Spleen (tissue), 11 donors: Measurements from ENCODE around the gene SPATA31C2. TPM values are rescaled to one million over a fixed set of nuclear protein-coding genes. Genes with fewer than 3 reads are reported as not detected.
"Not testable (repeated sequence)": the region's sequence is repeated elsewhere in the genome, so short reads cannot be mapped to it uniquely, and the experiment has no call there.

Source experiments
- DNase-seq: peaks from one replicate; pipeline ENCODE4 v3.0.0-alpha.2; 2020
- H3K27ac ChIP-seq, 8 donors: fragments of 200-600 bp; sonication (generic) in 7 of 8; 1 replicate in 4 of 8; 2 replicates in 4 of 8; pipeline versions ENCODE4 v1.5.0 to v1.8.0; 2016 to 2021; ENCODE audit warnings: inconsistent platforms in 4 of 8, mild to moderate bottlenecking in 4 of 8, moderate library complexity in 1 of 8
- H3K27me3 ChIP-seq, 7 donors: fragments of 200-600 bp; sonication (generic) in 6 of 7; replicated peaks in 1 of 7; 1 replicate in 4 of 7; 2 replicates in 3 of 7; pipeline versions ENCODE4 v1.5.0 to v1.8.0; 2016 to 2021; ENCODE audit warnings: inconsistent platforms in 3 of 7, mild to moderate bottlenecking in 1 of 7
- H3K36me3 ChIP-seq, 6 donors: fragments of 200-600 bp; sonication (generic) in 5 of 6; 1 replicate in 4 of 6; 2 replicates in 2 of 6; pipeline versions ENCODE4 v1.5.0 to v1.8.0; 2016 to 2021; ENCODE audit warnings: inconsistent platforms in 2 of 6
- H3K4me1 ChIP-seq, 6 donors: fragments of 200-600 bp; sonication (generic) in 5 of 6; 1 replicate in 3 of 6; 2 replicates in 3 of 6; pipeline versions ENCODE4 v1.5.0 to v1.8.0; 2016 to 2021; ENCODE audit warnings: inconsistent platforms in 3 of 6
- H3K4me3 ChIP-seq, 8 donors: fragments of 200-600 bp; sonication (generic) in 7 of 8; 1 replicate in 4 of 8; 2 replicates in 4 of 8; pipeline versions ENCODE4 v1.5.0 to v1.8.0; 2016 to 2021; ENCODE audit warnings: inconsistent platforms in 4 of 8, mild to moderate bottlenecking in 4 of 8, moderate library complexity in 2 of 8
- H3K9me3 ChIP-seq, 8 donors: fragments of 200-600 bp; sonication (generic) in 7 of 8; 1 replicate in 4 of 8; 2 replicates in 4 of 8; pipeline versions ENCODE4 v1.5.0 to v1.8.0; 2016 to 2021; ENCODE audit warnings: inconsistent platforms in 4 of 8
- POLR2A ChIP-seq, 3 donors: fragments of 450-650 bp; IDR thresholded peaks; one replicate each; pipeline ENCODE4 v1.5.1; 2017; ENCODE audit warnings: antibody characterized with exemption in 3 of 3, mild to moderate bottlenecking in 1 of 3
- POLR2AphosphoS5 ChIP-seq, 3 donors: sonication (generic); formaldehyde crosslinking; IDR thresholded peaks; one replicate each; pipeline ENCODE4 v1.5.1; 2017; ENCODE audit warnings: antibody characterized with exemption in 3 of 3
- WGBS, 5 donors: extraction: QIAGEN DNeasy Blood & Tissue Kit in 3 of 5; methylation state at CpG; one replicate each; pipeline versions ENCODE4 v1.1.5 to v1.1.7; 2013 to 2018; 5-methylcytosine and 5-hydroxymethylcytosine counted together
- intact Hi-C: fragments of 100-400 bp; cut with DNase I; formaldehyde crosslinking; loops from one replicate; pipeline ENCODE4 v1.15.0; 2023; ENCODE audit warnings: low total_unique reads
- polyA plus RNA-seq, 3 donors: library from polyadenylated mRNA; stranded (reverse); fragments of 200-250 nt; gene quantifications; one replicate each; pipeline ENCODE4 v1.2.1, GENCODE V29; 2013
- total RNA-seq, 7 donors: library from RNA; depleted of rRNA in 3 of 7; stranded (reverse); fragments of >200 nt in 3 of 7; fragmentation: NEBNext Ultra II Directional in 4 of 7; extraction: Animal tissue kit (Norgen Biotek cat#: 25700) in 4 of 7; gene quantifications; one replicate each; pipeline versions ENCODE4 v1.1.0 to v1.2.1, GENCODE V29; 2016 to 2021
- TF ChIP-seq, protein P1 (sequence below), 11 experiments: fragments of 200-600 bp in 7 of 11; fragments of 450-650 bp in 4 of 11; sonication (generic) in 4 of 11; IDR thresholded peaks in 8 of 11; conservative IDR thresholded peaks in 3 of 11; 1 replicate in 7 of 11; 2 replicates in 4 of 11; pipeline versions ENCODE4 v1.4.0 to v1.8.0; 2016 to 2021; ENCODE audit warnings: antibody characterized with exemption in 11 of 11, inconsistent platforms in 4 of 11, mild to moderate bottlenecking in 1 of 11
- donor health status: healthy with polysubstance abuse.
- donor health status: DM: no; HTN: no; CAD: no; lungs with moderate emphysema.
- donor health status: DM: no; HTN: no; CAD: no.
- donor health status: Bipolar disorder and iron deficiency.
- donor health status: healthy.
- donor health status: DM: no; HTN: no; CAD: no.
- donor health status: DM: yes; HTN: yes; CAD: no.

SPATA31C2 gene
- total and polyA plus RNA-seq, 10 donors: not detected

DNA sequence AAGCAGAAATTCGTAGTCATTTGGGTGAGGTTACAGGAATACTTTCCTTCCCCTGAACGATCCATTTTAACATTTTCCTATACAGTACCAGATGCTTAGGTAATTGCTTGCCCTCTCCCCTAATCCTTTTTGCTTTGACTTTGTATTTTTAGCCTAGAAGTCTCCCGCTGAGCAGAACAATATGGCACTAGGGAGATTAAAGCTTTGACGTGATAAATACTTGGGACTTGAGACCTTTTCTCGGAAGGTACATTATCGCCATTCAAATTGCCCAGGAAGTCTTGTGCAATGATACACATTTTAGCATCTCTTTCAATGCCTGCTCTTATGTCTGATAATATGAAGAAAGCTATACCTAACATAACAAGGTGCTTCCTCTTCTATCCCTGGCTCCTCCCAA, 22.9 kb upstream of the SPATA31C2 start:
- H3K36me3 ChIP-seq: no peaks in the 10 kb centered on the region
- intact Hi-C loops: no loop called here
- no peak overlapping the region for H3K4me3 ChIP-seq
- H3K9me3 ChIP-seq: peaks cover 0 to 7% (median 0%) of the 10 kb centered on the region in 8 donors
- no peaks in the 10 kb centered on the region for H3K4me1 ChIP-seq
- TF ChIP-seq POLR2AphosphoS5 (IDR thresholded peaks at IDR 0.05) (no peak), POLR2A (IDR thresholded peaks at IDR 0.05) (no peak)
- TF ChIP-seq, protein P1, sequence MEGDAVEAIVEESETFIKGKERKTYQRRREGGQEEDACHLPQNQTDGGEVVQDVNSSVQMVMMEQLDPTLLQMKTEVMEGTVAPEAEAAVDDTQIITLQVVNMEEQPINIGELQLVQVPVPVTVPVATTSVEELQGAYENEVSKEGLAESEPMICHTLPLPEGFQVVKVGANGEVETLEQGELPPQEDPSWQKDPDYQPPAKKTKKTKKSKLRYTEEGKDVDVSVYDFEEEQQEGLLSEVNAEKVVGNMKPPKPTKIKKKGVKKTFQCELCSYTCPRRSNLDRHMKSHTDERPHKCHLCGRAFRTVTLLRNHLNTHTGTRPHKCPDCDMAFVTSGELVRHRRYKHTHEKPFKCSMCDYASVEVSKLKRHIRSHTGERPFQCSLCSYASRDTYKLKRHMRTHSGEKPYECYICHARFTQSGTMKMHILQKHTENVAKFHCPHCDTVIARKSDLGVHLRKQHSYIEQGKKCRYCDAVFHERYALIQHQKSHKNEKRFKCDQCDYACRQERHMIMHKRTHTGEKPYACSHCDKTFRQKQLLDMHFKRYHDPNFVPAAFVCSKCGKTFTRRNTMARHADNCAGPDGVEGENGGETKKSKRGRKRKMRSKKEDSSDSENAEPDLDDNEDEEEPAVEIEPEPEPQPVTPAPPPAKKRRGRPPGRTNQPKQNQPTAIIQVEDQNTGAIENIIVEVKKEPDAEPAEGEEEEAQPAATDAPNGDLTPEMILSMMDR (IDR thresholded peaks at IDR 0.05 in 8 of 11, conservative IDR thresholded peaks at IDR 0.05 in 3 of 11): no peak
- no peak overlapping the region for H3K27ac ChIP-seq
- WGBS, 5 donors: 67 to 81% (median 77%) methylated on average over 6 of the region's 6 CpGs
- no peak for DNase-seq
- peaks cover 0 to 28% (median 0%) of the 10 kb centered on the region in 7 donors for H3K27me3 ChIP-seq

DNA sequence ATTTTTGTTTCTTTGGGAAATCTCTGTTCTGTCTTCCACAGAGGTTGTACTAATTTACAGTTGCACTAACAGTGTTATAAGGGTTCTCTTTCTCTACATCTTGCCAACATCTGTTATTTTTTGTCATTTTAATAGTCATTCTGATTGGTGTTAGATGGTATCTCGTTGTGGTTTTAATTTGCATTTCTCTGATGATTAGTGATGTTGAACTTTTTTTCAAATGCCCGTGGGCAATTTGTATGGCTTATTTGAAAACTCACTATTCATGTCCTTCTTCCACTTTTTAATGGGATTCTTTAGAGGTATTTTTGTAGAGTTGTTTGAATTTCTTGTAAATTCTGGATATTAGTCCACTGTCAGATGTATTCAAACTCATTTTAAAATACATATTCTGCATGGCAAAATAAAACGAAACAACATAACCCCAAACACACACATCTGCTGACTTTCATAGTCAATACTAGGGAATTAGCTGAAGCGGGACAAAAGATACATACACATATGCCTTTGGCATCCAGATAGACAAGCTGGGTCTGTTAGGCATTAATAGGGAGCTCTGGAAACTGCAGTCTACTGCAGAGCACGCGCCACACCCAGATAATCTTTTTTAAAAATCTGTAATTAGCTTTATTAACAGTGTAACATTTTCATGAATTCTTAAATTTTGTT, 5.8 kb upstream of the SPATA31C2 start:
- no peak for TF ChIP-seq POLR2A (IDR thresholded peaks at IDR 0.05)
- TF ChIP-seq POLR2AphosphoS5 (IDR thresholded peaks at IDR 0.05): no peak
- TF ChIP-seq, protein P1 (IDR thresholded peaks at IDR 0.05 in 8 of 11, conservative IDR thresholded peaks at IDR 0.05 in 3 of 11): no peak
- Histone ChIP-seq H3K36me3 (no peaks in the 10 kb centered on the region), H3K9me3 (no peaks in the 10 kb centered on the region), H3K4me3 (no peak overlapping the region), H3K4me1 (no peaks in the 10 kb centered on the region), H3K27ac (no peak overlapping the region), H3K27me3 (peaks cover 0 to 4% (median 0%) of the 10 kb centered on the region in 7 donors)
- intact Hi-C loops: no loop called here
- DNase-seq: no peak
- 77 to 90% (median 83%) methylated on average over 6 of the region's 6 CpGs for whole genome bisulfite sequencing, 5 donors

DNA sequence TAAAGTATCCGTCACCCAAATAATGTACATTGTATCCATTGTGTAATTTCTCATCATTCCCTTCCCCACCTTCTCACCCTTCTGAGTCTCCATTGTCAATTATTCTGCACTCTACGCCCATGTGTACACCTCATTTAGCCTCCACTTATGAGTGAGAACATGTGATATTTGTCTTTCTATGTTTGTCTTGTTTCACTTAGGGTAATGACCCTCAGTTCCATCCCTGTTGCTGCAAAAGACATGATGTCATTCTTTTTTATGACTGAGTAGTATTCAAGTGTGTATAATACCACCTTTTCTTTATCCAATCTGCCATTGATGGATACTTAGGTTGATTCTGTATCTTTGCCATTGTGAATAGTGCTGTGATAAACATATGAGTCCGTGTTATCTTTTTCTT, 4.9 kb upstream of the SPATA31C2 start:
- H3K27me3 ChIP-seq: peaks cover 0 to 3% (median 0%) of the 10 kb centered on the region in 7 donors
- no peak for DNase-seq
- H3K36me3 ChIP-seq: no peaks in the 10 kb centered on the region
- WGBS, 5 donors: 83 to 91% (median 88%) methylated on average over 3 of the region's 3 CpGs
- H3K27ac ChIP-seq: no peak overlapping the region
- no peak overlapping the region for H3K4me3 ChIP-seq
- no peaks in the 10 kb centered on the region for H3K4me1 ChIP-seq
- TF ChIP-seq POLR2AphosphoS5 (IDR thresholded peaks at IDR 0.05) (no peak), POLR2A (IDR thresholded peaks at IDR 0.05) (no peak)
- TF ChIP-seq, protein P1 (IDR thresholded peaks at IDR 0.05 in 8 of 11, conservative IDR thresholded peaks at IDR 0.05 in 3 of 11): no peak
- no peaks in the 10 kb centered on the region for H3K9me3 ChIP-seq
- intact Hi-C loops: no loop called here

DNA sequence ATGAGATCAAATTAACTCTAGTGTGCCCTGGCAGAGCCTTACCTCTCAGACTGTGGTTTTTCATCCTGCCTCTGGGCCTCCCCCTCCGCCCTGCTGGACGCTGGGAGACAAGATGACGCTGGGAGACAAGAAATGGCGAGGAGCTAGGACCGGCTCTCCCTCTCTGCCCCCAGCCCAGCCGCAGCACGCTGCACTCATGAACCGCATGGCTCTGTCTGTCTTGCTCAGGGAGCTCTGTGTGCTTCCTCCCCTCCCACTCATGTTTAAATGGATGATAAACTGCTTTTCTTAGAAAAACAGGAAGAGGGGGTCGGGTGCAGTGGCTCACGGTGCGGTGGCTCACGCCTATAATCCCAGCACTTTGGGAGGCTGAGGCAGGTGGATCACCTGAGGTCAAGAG, 4.7 kb downstream of the SPATA31C2 start:
- 8 to 27% (median 10%) methylated on average over 12 of the region's 12 CpGs for WGBS, 5 donors
- intact Hi-C loops, H3K4me1 ChIP-seq, DNase-seq, H3K4me3 ChIP-seq, H3K36me3 ChIP-seq, H3K27me3 ChIP-seq, H3K27ac ChIP-seq, H3K9me3 ChIP-seq: not testable (repeated sequence)

DNA sequence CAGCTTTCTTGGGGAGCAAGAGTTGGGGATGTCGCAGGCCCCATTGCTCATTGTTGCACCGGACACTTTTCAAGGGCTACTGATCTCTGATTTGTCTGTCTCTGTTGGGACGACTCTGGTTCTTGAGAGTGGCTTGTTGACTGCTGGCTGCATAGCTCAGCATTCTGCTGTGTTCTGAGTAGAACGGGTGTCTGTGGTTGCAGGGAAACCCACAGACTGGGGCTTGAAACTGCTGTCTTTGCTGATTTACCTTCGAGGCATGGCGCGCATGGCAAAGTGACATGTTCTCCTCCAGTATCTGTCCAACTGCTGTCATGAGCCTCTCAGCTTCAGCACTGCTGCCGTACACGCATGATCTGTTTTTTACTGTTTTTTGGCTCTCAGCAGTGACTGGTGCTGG, 8.7 kb downstream of the SPATA31C2 start:
- H3K36me3 ChIP-seq, H3K4me1 ChIP-seq, H3K27me3 ChIP-seq, H3K27ac ChIP-seq, DNase-seq, intact Hi-C loops, H3K9me3 ChIP-seq, H3K4me3 ChIP-seq: not testable (repeated sequence)
- 42 to 65% (median 57%) methylated on average over 4 to 9 of the region's 9 CpGs for WGBS, 5 donors

DNA sequence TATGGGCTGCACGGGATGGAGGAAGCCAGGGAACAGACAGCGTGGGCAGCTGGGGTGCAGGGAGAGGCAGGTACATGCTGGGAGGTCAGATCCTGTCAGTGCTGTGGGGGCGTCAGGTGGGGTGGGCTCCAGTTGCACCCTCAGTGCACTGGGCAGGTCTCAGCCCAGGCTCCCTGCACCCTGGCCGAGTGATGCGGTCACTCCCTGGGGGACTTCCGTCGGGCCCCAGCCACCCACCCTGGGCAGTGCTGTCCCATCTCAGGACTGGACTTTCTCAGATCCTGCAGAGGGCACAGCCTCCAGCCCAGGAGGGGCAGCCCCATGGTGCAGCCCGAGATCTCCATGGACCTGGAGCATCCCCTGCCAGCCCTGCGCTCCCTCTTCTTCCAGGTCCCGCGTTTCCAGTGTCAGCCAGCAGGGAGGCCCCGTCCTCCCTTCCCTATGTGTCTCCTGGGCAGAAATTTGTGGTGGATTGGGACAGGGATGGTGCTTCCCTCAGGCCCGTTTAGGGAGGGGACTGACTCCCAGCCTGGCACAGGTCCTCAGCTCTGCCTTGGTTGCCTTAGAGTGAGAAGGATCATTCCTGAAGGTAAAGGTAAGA, 10.5 kb downstream of the SPATA31C2 start:
- WGBS, 5 donors: 90 to 98% (median 95%) methylated on average over 4 to 13 of the region's 13 CpGs
- H3K9me3 ChIP-seq, H3K36me3 ChIP-seq, H3K4me1 ChIP-seq, H3K27ac ChIP-seq, H3K4me3 ChIP-seq, intact Hi-C loops, H3K27me3 ChIP-seq: not testable (repeated sequence)
- DNase-seq: peak; percentile 50

DNA sequence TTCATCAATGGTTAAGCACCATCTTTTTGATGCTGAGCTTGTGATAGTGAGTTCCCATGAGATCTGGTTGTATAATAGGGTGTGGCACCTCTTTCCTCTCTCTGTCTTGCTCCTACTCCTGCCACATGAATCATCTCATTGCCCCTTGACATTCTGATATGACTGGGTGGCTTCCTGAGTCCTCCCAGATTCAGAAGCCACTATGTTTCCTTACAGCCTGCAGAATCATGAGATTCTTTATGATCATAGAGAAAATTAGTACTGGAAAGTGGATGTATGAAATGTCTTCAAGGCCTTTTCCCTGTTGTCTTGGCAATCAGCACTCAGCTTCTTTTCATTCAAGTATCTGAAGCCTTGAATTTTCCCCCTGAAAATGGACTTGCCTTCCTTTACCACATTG, 14.9 kb downstream of the SPATA31C2 start:
- H3K27me3 ChIP-seq, H3K4me1 ChIP-seq, H3K9me3 ChIP-seq, intact Hi-C loops, H3K4me3 ChIP-seq, H3K27ac ChIP-seq, DNase-seq, H3K36me3 ChIP-seq: not testable (repeated sequence)

DNA sequence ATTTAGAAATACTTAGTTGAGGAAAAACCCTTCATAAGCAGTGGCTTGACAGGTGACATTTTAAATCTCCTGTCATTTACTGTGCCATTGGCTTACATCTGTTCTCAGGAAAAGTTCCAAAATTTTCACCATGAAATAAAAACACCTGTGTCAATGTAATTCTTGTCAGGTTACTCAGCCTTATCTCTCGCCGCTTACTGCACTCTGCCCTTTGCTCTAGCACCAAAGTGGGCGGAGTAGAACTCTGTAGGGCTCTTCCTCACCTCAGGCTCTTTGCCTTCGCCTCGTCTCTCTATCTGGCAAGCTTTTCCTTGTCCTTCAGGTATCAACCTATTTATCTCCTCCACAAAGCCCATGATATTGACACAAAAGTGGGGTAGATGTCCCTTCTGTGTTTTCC, 20.2 kb downstream of the SPATA31C2 start:
- H3K27me3 ChIP-seq, H3K9me3 ChIP-seq, H3K36me3 ChIP-seq, H3K27ac ChIP-seq, DNase-seq, H3K4me3 ChIP-seq, H3K4me1 ChIP-seq, intact Hi-C loops: not testable (repeated sequence)
- WGBS, 5 donors: 77 to 89% (median 80%) methylated on average over 5 of the region's 5 CpGs
